Mesenchymal stem cell (in vitro differentiated cells and primary cell): ENCODE data around the gene KIF26B. TPM values are rescaled to one million over a fixed set of nuclear protein-coding genes. Genes with fewer than 3 reads are reported as not detected.
A peak's percentile ranks its signal among the peaks of the same experiment; 100 is the strongest.

Source experiments
- DNase-seq: peaks from one replicate; pipeline ENCODE4 v3.0.0-alpha.2; 2013
- H2AFZ ChIP-seq: one replicate; pipeline ENCODE4 v1.6.1; 2013; ENCODE audit warnings: low read depth, mild to moderate bottlenecking, control low read depth, inconsistent platforms, low read length, moderate library complexity
- H2AK5ac ChIP-seq: 2 replicates; pipeline ENCODE4 v1.6.1; 2013; ENCODE audit warnings: low read length, moderate library complexity, mild to moderate bottlenecking, inconsistent platforms; ENCODE audit not compliant: severe bottlenecking
- H2BK120ac ChIP-seq: one replicate; pipeline ENCODE4 v1.6.1; 2013; ENCODE audit warnings: low read depth, mild to moderate bottlenecking, inconsistent platforms, low read length, moderate library complexity
- H2BK12ac ChIP-seq, 2 experiments: one replicate each; pipeline ENCODE4 v1.6.1; 2013; ENCODE audit warnings: inconsistent platforms in 2 of 2, low read length in 2 of 2, mild to moderate bottlenecking in 2 of 2, moderate library complexity in 2 of 2, control low read depth in 1 of 2
- H2BK15ac ChIP-seq: one replicate; pipeline ENCODE4 v1.6.1; 2013; ENCODE audit warnings: mild to moderate bottlenecking, low read depth, inconsistent platforms; ENCODE audit not compliant: poor library complexity, severe bottlenecking
- H2BK5ac ChIP-seq: 2 replicates; pipeline ENCODE4 v1.6.1; 2013; ENCODE audit warnings: low read depth, mild to moderate bottlenecking, low read length, control low read depth, inconsistent platforms; ENCODE audit not compliant: poor library complexity, severe bottlenecking
- H3K14ac ChIP-seq, 2 experiments: one replicate each; pipeline ENCODE4 v1.6.1; 2013; ENCODE audit warnings: inconsistent platforms in 2 of 2, low read length in 2 of 2, control low read depth in 1 of 2, mild to moderate bottlenecking in 1 of 2, moderate library complexity in 1 of 2
- H3K18ac ChIP-seq, 2 experiments: one replicate each; pipeline ENCODE4 v1.6.1; 2013; ENCODE audit warnings: inconsistent platforms in 2 of 2, low read length in 2 of 2, control low read depth in 1 of 2, low read depth in 1 of 2, mild to moderate bottlenecking in 1 of 2
- H3K23ac ChIP-seq, 2 experiments: one replicate each; pipeline ENCODE4 v1.6.1; 2013; ENCODE audit warnings: inconsistent platforms in 2 of 2, low read length in 2 of 2, mild to moderate bottlenecking in 2 of 2, moderate library complexity in 2 of 2, control low read depth in 1 of 2
- H3K27ac ChIP-seq: 2 replicates; pipeline ENCODE4 v1.5.1; 2013; ENCODE audit warnings: mild to moderate bottlenecking, moderate library complexity, low read length, control low read depth, inconsistent platforms; ENCODE audit not compliant: poor library complexity, severe bottlenecking
- H3K27me3 ChIP-seq, 2 experiments: 2 replicates each; pipeline versions ENCODE4 v1.6.1 to v1.7.0; 2013; ENCODE audit warnings: low read length in 2 of 2, mild to moderate bottlenecking in 2 of 2, moderate library complexity in 2 of 2, control low read depth in 1 of 2, inconsistent platforms in 1 of 2; ENCODE audit not compliant: control insufficient read depth in 1 of 2, insufficient read depth in 1 of 2
- H3K36me3 ChIP-seq, 2 experiments: 2 replicates each; pipeline versions ENCODE4 v1.6.1 to v1.7.0; 2013; ENCODE audit warnings: low read length in 2 of 2, control low read depth in 1 of 2, inconsistent platforms in 1 of 2, low read depth in 1 of 2, mild to moderate bottlenecking in 1 of 2; ENCODE audit not compliant: insufficient read depth in 2 of 2, control insufficient read depth in 1 of 2
- H3K4ac ChIP-seq, 2 experiments: one replicate each; pipeline ENCODE4 v1.6.1; 2013; ENCODE audit warnings: inconsistent platforms in 2 of 2, low read length in 2 of 2, mild to moderate bottlenecking in 2 of 2, moderate library complexity in 2 of 2, control low read depth in 1 of 2, low read depth in 1 of 2
- H3K4me1 ChIP-seq: 2 replicates; pipeline ENCODE4 v1.6.1; 2013; ENCODE audit warnings: low read depth, low read length, control low read depth; ENCODE audit not compliant: control insufficient read depth, insufficient read depth
- H3K4me2 ChIP-seq: 2 replicates; pipeline ENCODE4 v1.6.1; 2013; ENCODE audit warnings: low read length, mild to moderate bottlenecking, inconsistent platforms; ENCODE audit not compliant: poor library complexity, severe bottlenecking
- H3K4me3 ChIP-seq, 2 experiments: 2 replicates each; pipeline versions ENCODE4 v1.5.1 to v1.7.0; 2013; ENCODE audit warnings: low read length in 2 of 2, mild to moderate bottlenecking in 2 of 2, control low read depth in 1 of 2, low read depth in 1 of 2; ENCODE audit not compliant: insufficient read depth in 1 of 2
- H3K79me1 ChIP-seq: replicated peaks from 2 replicates; pipeline ENCODE4 v1.6.1; 2013; ENCODE audit warnings: mild to moderate bottlenecking, control low read depth, low read length, inconsistent platforms; ENCODE audit not compliant: poor library complexity, severe bottlenecking
- H3K9ac ChIP-seq: 2 replicates; pipeline ENCODE4 v1.7.0; 2013; ENCODE audit warnings: mild to moderate bottlenecking, low read length, moderate library complexity
- H3K9me3 ChIP-seq: 2 replicates; pipeline ENCODE4 v1.7.0; 2013; ENCODE audit warnings: mild to moderate bottlenecking, low read length; ENCODE audit not compliant: control insufficient read depth
- H4K8ac ChIP-seq: one replicate; pipeline ENCODE4 v1.6.1; 2013; ENCODE audit warnings: inconsistent platforms, mild to moderate bottlenecking, low read length, moderate library complexity
- H4K91ac ChIP-seq: one replicate; pipeline ENCODE4 v1.6.1; 2013; ENCODE audit warnings: mild to moderate bottlenecking, low read length, inconsistent platforms
- WGBS: methylation state at CpG from one replicate; pipeline ENCODE4 v1.1.7; 2013; ENCODE audit warnings: mixed read lengths; 5-methylcytosine and 5-hydroxymethylcytosine counted together
- polyA plus RNA-seq, 2 experiments: library from polyadenylated mRNA; stranded (reverse); fragments of 200-250 nt; gene quantifications; one replicate each; pipeline ENCODE4 v1.2.3, GENCODE V29; 2013

KIF26B gene
- 10.1 TPM for polyA plus RNA-seq (2013, experiment 1 of 2)
- polyA plus RNA-seq (2013, experiment 2 of 2) = 9.3 TPM

DNA sequence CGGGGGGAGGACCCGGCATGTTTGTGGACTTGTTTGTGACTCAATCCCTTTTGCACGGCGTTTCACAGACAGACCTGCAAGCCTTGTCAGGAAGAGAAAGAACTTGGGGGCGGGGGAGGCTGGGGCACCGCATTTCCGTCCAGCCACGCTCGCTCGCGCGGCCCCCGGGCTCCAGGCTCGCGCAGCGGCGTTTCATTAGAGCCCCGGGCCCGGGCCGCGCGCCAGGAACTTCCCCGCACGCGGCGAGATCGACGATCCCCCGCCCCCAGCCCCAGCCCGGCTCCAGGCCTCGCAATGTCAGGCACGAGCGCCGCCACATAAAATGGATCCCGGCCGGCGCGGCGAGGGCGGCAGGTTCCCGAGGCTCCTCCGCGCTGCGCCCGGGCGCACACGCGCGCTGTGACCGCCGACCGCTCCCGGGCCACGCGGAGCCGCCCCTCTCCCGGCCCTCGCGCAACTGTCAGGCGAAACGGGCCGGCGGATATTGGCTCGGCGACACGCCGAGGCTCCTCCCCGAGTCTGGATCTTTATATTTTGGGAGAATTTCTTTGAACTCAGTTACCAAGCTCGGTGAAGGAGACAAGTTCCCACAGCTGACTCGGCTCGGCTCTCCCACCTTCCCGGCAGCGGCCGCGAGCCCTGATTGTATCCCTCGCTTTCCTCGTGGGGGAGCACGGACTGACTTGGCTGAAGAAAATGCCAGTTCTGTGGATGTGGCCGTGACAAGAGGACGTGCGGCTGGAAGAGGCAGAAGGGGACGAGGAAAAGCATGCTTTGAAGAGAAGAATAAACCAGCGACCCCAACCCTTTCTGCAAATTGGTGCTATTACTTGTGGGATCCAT, at the start of gene KIF26B:
TSS of gene KIF26B (plus strand) at position 557 of the 843 bp plus-strand sequence. CDS start 440 bp downstream, outside the sequence.
- Histone ChIP-seq H3K4ac (peak within 1 kb of the TSS; percentile 37 to 84), H3K4me3 (peak within 1 kb of the TSS; percentile 68 to 81), H2BK120ac (peak within 1 kb of the TSS; percentile 87), H3K23ac (no peak within 1 kb of the TSS), H3K4me1 (peaks cover 27% of the 10 kb centered on the region), H3K27me3 (peaks cover 19 to 57% of the 10 kb centered on the region in 2 experiments), H2BK12ac (peak within 1 kb of the TSS; percentile 64 to 88), H2AK5ac (no peak within 1 kb of the TSS), H2BK5ac (peak within 1 kb of the TSS; percentile 68), H4K8ac (peak within 1 kb of the TSS; percentile 75), H3K36me3 (no peaks in the 10 kb centered on the region), H3K9me3 (peaks cover 4% of the 10 kb centered on the region), H3K9ac (peak within 1 kb of the TSS; percentile 54), H2AFZ (peak within 1 kb of the TSS; percentile 37), H2BK15ac (peak within 1 kb of the TSS; percentile 94), H3K4me2 (peak within 1 kb of the TSS; percentile 100), H3K14ac (peak within 1 kb of the TSS in 1 of 2 experiments; percentile 23), H3K18ac (peak within 1 kb of the TSS; percentile 70 to 97), H3K27ac (peak within 1 kb of the TSS; percentile 6), H4K91ac (peak within 1 kb of the TSS; percentile 61), H3K79me1 (peaks cover 1% of the 10 kb centered on the region)
- WGBS = under 1% methylated on average over 77 of the region's 83 CpGs
- DNase-seq = peak; percentile 73

DNA sequence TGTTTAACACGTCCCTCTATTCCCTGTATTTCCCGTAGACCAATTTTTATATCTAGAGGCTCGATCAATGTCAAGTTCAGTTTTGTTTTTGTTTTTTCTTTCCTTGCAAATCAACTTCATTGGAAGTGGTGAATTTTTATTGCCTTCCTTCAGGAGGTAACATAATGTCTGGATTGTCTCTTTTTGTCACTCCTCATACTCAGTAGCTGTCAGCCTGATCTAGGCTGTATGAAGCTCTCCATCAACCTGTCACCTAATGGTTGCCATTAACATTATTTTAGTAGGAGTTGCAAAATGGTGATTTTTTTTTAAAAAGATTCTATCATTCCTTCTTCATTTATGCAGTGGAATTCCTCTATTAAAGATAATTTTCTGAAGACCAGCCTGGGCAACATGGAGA, 49.7 kb upstream of the KIF26B start:
- Histone ChIP-seq H2AK5ac (no peak overlapping the region), H3K36me3 (no peaks in the 10 kb centered on the region), H3K4me2 (no peak overlapping the region), H3K9me3 (no peaks in the 10 kb centered on the region), H3K79me1 (no peaks in the 10 kb centered on the region), H3K4me1 (peaks cover 2% of the 10 kb centered on the region), H2BK15ac (no peak overlapping the region), H2BK5ac (no peak overlapping the region), H3K4ac (no peak overlapping the region), H2BK12ac (no peak overlapping the region), H3K14ac (no peak overlapping the region), H4K8ac (no peak overlapping the region), H3K18ac (no peak overlapping the region), H3K23ac (no peak overlapping the region), H3K9ac (no peak overlapping the region), H2BK120ac (no peak overlapping the region), H3K4me3 (no peak overlapping the region), H3K27me3 (no peaks in the 10 kb centered on the region), H4K91ac (no peak overlapping the region), H2AFZ (no peak overlapping the region), H3K27ac (no peak overlapping the region)
- no peak for DNase-seq
- WGBS = no CpG with 5 or more reads among the region's 3 CpGs

DNA sequence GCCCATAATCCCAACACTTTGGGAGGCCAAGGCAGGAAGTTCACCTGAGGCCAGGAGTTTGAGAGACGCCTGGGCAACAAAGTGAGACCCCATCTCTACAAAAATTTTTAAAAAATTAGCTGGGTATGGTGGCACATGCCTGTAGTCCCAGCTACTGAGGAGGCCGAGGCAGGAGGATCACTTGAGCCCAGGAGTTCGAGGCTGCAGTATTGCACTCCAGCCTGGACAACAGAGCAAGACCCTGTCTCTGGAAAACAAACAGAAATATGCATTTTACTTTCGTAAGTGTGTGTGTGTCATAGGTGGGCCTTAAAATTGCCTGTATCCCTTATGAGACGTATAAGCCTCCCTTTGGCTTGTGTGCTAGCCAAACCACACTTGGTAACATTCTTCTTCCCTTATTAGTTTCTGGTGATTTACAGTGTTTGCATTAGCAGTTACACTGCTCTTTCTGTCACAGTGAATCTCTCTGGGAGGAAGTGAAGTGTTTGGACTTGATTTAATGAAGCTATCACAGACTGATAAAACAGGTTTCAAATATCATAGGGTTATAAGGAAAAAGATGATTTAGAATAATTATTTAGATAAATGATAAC, 48.9 kb upstream of the KIF26B start:
- Histone ChIP-seq H2BK12ac (no peak overlapping the region), H3K79me1 (no peaks in the 10 kb centered on the region), H2AFZ (no peak overlapping the region), H3K27ac (no peak overlapping the region), H3K36me3 (no peaks in the 10 kb centered on the region), H3K14ac (no peak overlapping the region), H3K4me3 (no peak overlapping the region), H3K4me1 (peaks cover 2% of the 10 kb centered on the region), H3K9me3 (no peaks in the 10 kb centered on the region), H3K4me2 (no peak overlapping the region), H2BK120ac (no peak overlapping the region), H3K27me3 (no peaks in the 10 kb centered on the region), H4K8ac (no peak overlapping the region), H3K4ac (no peak overlapping the region), H3K9ac (no peak overlapping the region), H3K18ac (no peak overlapping the region), H2AK5ac (no peak overlapping the region), H4K91ac (no peak overlapping the region), H2BK5ac (no peak overlapping the region), H3K23ac (no peak overlapping the region), H2BK15ac (no peak overlapping the region)
- 92% methylated on average over 4 of the region's 5 CpGs for WGBS
- peak; percentile 40 for DNase-seq

DNA sequence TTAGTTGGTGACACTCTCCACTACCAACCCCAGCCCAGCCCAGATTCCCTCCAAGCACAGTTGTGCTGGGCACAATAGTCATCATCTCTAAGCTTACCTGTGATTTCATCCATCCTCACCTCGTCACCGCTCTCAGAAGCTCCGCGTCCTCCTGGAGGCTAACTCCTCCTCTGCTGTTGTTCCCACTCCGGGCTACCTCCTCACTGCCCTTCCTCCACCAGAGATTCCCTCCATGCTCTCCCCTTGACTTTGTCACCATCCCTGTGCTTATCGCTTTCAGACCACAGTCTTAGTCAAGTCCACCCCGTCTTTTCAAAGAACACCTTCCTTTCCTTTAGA, 47.0 kb upstream of the KIF26B start:
- Histone ChIP-seq H2AK5ac (no peak overlapping the region), H4K8ac (no peak overlapping the region), H2BK120ac (no peak overlapping the region), H3K27me3 (no peaks in the 10 kb centered on the region), H3K4me3 (no peak overlapping the region), H2BK5ac (no peak overlapping the region), H3K18ac (peak overlapping the region in 1 of 2 experiments; percentile 9), H3K4me2 (no peak overlapping the region), H3K4ac (no peak overlapping the region), H3K79me1 (no peaks in the 10 kb centered on the region), H3K9ac (no peak overlapping the region), H2BK15ac (no peak overlapping the region), H3K14ac (no peak overlapping the region), H3K9me3 (no peaks in the 10 kb centered on the region), H3K27ac (no peak overlapping the region), H3K36me3 (no peaks in the 10 kb centered on the region), H3K23ac (no peak overlapping the region), H2BK12ac (no peak overlapping the region), H2AFZ (no peak overlapping the region), H4K91ac (peak overlapping the region; percentile 25), H3K4me1 (peaks cover 5% of the 10 kb centered on the region)
- WGBS = 94% methylated on average over 7 of the region's 7 CpGs
- no peak for DNase-seq
